Endothelial cell (in vitro differentiated cells): ENCODE results near the gene UTS2B. TPM values are rescaled to one million over a fixed set of nuclear protein-coding genes. Genes with fewer than 3 reads are reported as not detected.

Source experiments
- DNase-seq: peaks from one replicate; pipeline ENCODE4 v3.0.0; 2021; ENCODE audit warnings: low spot score
- H3K27ac Mint-ChIP-seq: one replicate; pipeline ENCODE4 v1.8.0; 2021; ENCODE audit warnings: mixed read lengths, inconsistent platforms; ENCODE audit not compliant: unreplicated experiment
- H3K27me3 Mint-ChIP-seq: one replicate; pipeline ENCODE4 v1.8.0; 2021; ENCODE audit warnings: mild to moderate bottlenecking, moderate library complexity, mixed read lengths, inconsistent platforms; ENCODE audit not compliant: unreplicated experiment
- H3K36me3 Mint-ChIP-seq: one replicate; pipeline ENCODE4 v1.8.0; 2021; ENCODE audit warnings: mild to moderate bottlenecking, low read depth, mixed read lengths, inconsistent platforms; ENCODE audit not compliant: unreplicated experiment
- H3K4me1 Mint-ChIP-seq: one replicate; pipeline ENCODE4 v1.8.0; 2021; ENCODE audit warnings: mild to moderate bottlenecking, mixed read lengths, inconsistent platforms; ENCODE audit not compliant: unreplicated experiment
- H3K4me3 Mint-ChIP-seq: one replicate; pipeline ENCODE4 v1.8.0; 2021; ENCODE audit warnings: mild to moderate bottlenecking, mixed read lengths, inconsistent platforms; ENCODE audit not compliant: unreplicated experiment
- H3K9me3 Mint-ChIP-seq: one replicate; pipeline ENCODE4 v1.8.0; 2021; ENCODE audit warnings: mixed read lengths, inconsistent platforms; ENCODE audit not compliant: unreplicated experiment
- CTCF ChIP-seq: fragments of 200-600 bp; sonication (generic); IDR thresholded peaks from one replicate; pipeline ENCODE4 v1.5.0; 2021; ENCODE audit warnings: antibody characterized with exemption; ENCODE audit not compliant: unreplicated experiment
- total RNA-seq: library from RNA; stranded (reverse); fragmentation: NEBNext Ultra II Directional; extraction: Animal tissue kit (Norgen Biotek cat#: 25700); gene quantifications from one replicate; pipeline ENCODE4 v1.2.1, GENCODE V29; 2021; ENCODE audit not compliant: unreplicated experiment

The UTS2B gene
- total RNA-seq, 1 donor from 2014 or later = not detected

DNA sequence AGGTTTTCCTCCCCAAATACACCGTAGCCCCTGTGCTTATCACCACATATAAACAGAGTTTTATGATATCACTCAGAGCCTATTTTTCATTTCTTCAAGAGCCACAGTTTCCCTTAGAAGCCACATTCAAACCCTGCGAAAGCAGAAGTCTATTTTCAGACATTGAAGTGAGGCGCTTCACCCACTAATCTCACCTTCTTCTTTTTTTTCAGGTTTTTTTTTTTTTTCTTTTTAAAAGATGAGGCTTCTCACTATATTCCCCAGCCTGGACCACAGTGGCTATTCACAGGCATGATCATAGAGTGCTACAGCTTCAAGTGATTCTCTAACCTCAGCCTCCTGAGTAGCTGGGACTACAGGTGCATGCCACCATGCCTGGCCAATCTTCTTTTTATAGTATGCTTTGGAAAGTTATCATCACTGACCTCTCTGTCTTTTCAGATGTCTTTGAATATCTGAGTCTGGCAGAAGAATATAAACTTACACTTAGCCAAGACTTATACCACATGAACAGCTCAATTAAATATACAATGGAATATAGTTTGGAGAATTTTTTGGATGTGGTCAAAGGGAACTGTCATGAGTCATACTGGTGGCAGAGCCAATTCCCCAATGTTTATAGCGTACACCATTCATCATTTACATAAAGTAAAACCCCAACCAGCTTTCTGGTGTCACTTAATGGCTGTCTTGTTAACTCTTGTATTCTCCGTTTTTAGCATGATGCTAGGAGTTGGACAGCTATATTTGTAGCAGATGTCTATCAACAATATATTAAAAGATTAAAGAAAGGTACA, 60.8 kb downstream of the UTS2B start:
- no peak for DNase-seq
- Mint-ChIP-seq H3K9me3 (no peaks in the 10 kb centered on the region), H3K36me3 (no peaks in the 10 kb centered on the region), H3K27ac (no peak overlapping the region), H3K4me3 (no peak overlapping the region), H3K4me1 (no peaks in the 10 kb centered on the region), H3K27me3 (no peaks in the 10 kb centered on the region)
- TF ChIP-seq CTCF = no peak

DNA sequence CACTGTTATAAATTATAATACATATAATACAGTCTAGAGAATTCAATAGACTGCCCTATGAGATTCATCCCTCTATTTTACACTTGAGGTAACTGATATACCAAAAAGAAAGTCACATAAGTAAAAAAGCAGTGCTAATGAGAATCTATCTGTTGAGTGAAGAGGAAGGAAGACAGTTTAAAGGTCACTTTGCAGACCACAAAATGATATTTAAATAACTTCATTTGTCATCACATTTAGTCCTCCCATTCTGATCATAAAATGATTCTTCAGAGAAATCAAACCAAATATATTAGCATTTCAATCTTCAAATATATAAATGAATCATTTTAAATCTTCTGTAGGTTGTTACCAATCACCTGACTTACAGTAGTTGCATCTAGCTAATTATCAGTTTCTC, 61.6 kb downstream of the UTS2B start:
- no peaks in the 10 kb centered on the region for H3K4me1 Mint-ChIP-seq
- no peak overlapping the region for H3K4me3 Mint-ChIP-seq
- no peak for TF ChIP-seq CTCF
- no peaks in the 10 kb centered on the region for H3K9me3 Mint-ChIP-seq
- no peaks in the 10 kb centered on the region for H3K27me3 Mint-ChIP-seq
- no peaks in the 10 kb centered on the region for H3K36me3 Mint-ChIP-seq
- H3K27ac Mint-ChIP-seq = no peak overlapping the region
- no peak for DNase-seq

- H3K27ac Mint-ChIP-seq = no peak overlapping the region
- DNase-seq = no peak
- no peaks in the 10 kb centered on the region for H3K36me3 Mint-ChIP-seq
- no peaks in the 10 kb centered on the region for H3K9me3 Mint-ChIP-seq
- no peak for TF ChIP-seq CTCF
- peaks cover 2% of the 10 kb centered on the region for H3K4me1 Mint-ChIP-seq
- no peak overlapping the region for H3K4me3 Mint-ChIP-seq
- no peaks in the 10 kb centered on the region for H3K27me3 Mint-ChIP-seq
Measured at GRCh38 chr3:191263850-191264249, 66.5 kb downstream of the UTS2B start.

- no peaks in the 10 kb centered on the region for H3K27me3 Mint-ChIP-seq
- no peaks in the 10 kb centered on the region for H3K9me3 Mint-ChIP-seq
- no peak for TF ChIP-seq CTCF
- H3K36me3 Mint-ChIP-seq = no peaks in the 10 kb centered on the region
- H3K27ac Mint-ChIP-seq = no peak overlapping the region
- no peak overlapping the region for H3K4me3 Mint-ChIP-seq
- peaks cover 5% of the 10 kb centered on the region for H3K4me1 Mint-ChIP-seq
- no peak for DNase-seq
Measured at GRCh38 chr3:191263365-191263764, 67.0 kb downstream of the UTS2B start.

DNA sequence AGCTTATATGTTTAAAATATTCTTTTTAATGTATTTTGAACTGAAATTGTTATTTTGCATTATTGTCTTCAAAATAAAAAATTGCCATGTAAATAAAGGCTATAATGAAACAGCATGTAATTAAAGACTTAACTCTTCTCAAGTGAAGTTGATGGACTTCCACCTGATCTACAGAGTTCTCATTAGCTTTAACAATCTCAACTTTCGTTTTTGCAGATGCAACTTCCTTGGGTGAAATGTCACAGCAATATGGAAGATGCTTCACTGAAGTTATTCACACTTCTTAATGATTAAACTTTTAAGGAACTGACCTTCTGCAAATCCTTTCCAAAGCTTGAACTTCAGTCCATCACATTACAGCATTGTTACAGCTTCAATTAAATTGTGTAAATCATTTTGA, 67.7 kb downstream of the UTS2B start:
- no peak overlapping the region for H3K4me3 Mint-ChIP-seq
- no peak overlapping the region for H3K27ac Mint-ChIP-seq
- no peak for DNase-seq
- no peaks in the 10 kb centered on the region for H3K36me3 Mint-ChIP-seq
- H3K27me3 Mint-ChIP-seq = no peaks in the 10 kb centered on the region
- no peak for TF ChIP-seq CTCF
- H3K9me3 Mint-ChIP-seq = no peaks in the 10 kb centered on the region
- H3K4me1 Mint-ChIP-seq = peaks cover 5% of the 10 kb centered on the region
